Measurements from ENCODE around the gene POLR3K.
"Not testable (repeated sequence)": the region's sequence is repeated elsewhere in the genome, so short reads cannot be mapped to it uniquely, and the experiment has no call there.

POLR3K gene

DNA sequence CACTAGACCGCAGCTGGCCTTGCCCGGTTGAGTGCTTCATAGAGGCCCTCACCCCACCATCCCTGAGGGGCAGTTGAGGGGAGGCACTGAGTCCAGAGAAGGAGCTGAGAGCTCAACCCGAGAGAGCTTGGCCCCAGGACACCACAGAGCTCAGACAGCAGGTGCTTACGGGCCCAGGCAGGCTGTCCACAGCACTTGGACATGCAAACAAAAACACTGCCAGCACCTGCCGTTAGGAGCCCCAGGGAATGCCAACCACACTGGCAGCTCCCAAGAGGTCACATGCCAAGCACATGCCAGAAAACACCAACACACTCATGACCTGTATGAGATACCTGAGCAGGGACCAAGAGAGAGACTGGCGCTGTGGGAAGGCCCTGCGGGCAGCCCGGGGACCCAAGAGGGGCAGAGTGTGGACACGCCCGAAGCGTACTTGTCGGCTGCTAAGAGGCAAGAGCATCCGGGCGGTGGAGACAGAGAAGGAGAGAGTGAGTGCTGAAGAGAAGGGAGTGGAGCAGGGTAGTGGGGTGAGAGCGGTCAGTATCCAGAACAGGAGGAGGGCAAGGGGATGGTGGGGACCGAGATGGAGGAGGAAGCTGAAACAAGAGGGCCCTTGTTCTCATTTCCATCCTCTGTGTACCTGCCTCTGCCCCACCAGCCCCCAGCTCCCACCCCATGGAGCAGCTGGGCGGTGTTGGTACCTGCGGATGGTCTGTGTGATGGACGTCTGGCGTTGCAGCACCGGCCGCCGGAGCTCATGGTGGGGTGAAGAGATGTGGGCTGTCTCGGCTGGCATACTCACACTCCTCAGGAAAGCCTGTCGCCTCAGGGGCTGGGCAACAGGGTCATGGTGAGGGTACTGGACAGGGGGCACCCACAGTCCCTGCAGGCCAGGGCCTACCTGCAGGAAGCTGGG is 10.8 kb upstream of the POLR3K start:
- DNase-seq, result no peak

- no peak for DNase-seq
Observed at GRCh38 chr16:63466-63865, 10.1 kb upstream of the POLR3K start.

DNA sequence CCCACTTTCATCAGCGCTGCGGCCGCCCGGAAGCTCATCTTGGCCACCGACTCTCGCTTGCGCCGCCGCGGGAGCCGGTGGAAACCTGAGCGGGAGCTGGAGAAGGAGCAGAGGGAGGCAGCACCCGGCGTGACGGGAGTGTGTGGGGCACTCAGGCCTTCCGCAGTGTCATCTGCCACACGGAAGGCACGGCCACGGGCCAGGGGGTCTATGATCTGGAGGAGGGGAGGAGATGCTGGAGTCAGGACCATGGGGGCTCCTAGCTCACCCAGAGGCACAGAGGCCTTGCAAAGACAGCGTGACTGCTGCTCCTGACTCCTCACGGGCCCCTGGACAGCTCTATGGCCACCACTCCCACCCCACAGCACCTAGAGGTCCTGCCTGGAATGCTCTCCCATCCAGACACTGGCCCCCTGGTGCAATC is 9.6 kb upstream of the POLR3K start:
- no peak for DNase-seq

- no peak for DNase-seq
Observed at GRCh38 chr16:62283-62967, 9.0 kb upstream of the POLR3K start.

- DNase-seq, result no peak
Observed at GRCh38 chr16:61879-62281, 8.5 kb upstream of the POLR3K start.

GRCh38 chr16:60929-61878 is 7.8 kb upstream of the POLR3K start:
- no peak for DNase-seq

DNA sequence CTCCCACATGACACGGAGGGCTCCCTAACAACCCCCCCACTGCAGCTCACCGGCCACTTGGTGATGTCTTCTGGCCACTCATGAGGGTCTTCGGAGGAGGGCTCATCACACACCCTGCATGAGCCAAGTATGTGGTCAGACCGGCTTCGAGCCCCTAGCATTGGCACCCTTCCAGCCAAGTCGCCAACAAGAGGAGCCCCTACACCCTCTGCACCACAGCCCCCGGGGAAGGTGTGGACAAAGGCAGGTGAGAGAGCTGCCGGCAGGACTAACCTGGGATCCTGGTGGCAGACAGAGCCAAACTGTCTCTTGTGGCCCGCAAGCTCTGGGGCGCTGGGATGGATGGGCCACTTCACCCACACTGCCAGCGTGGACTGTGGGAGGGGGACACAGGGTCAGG is 6.8 kb upstream of the POLR3K start:
- no peak for DNase-seq

DNA sequence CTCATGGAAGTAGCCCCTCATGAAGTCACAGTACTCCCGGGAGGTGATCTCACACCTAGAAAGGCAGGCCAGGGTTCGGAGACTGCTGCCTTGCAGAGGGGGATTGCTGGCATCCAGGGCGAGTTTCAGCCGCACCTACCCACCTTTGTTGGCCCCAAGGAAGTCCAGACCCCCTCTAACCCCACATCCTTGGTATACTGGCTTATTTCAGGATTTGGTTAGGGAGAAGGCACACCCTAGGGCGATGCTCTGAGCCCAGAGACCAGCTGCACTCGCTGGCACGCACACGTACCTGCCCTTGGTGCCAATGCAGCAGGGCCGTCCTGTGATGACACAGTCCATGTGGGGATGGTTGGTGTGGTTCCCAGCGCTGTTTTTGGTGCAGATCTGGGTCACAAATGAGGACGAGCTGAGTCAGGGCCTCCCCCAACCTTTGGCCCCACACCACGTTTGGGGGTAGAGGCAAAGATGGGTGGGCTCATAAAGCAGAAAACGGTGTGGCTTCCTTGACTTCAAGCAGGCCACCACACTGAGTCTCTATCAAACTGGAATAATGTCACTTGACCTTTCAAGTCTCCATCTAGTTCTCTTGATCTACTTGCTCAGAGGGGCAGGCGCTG is 6.1 kb upstream of the POLR3K start:
- no peak for DNase-seq

- DNase-seq, result no peak
Observed at GRCh38 chr16:58491-59439, 5.4 kb upstream of the POLR3K start.

GRCh38 chr16:57711-58110 is 4.3 kb upstream of the POLR3K start:
- DNase-seq, result no peak

- no peak for DNase-seq
Observed at GRCh38 chr16:56231-56927, 3.0 kb upstream of the POLR3K start.

DNA sequence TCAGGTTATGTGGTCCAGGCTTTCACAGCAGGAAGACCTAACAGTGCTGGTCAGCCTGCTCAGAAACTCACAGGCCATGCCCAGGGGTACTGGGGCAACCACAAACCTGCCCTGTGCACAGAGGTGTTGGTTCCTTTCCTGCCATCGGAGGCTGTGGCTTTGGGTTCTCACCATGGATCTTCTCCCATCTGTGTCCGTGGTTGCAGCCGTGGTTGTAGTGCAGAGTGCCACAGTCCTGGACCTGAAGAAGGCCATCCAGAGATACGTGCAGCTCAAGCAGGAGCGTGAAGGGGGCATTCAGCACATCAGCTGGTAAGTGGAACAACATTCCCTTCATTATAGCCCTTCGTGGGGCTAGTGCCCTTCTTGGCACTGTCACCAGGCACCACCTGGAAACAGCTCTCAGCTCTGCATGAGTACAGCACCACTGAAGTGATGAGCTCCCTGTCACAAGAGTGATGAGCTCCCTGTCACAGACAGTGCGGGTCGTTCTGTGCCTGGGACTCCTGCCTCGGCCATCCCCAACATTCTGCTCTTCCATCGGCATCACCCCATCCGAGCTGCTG is 2.2 kb upstream of the POLR3K start:
- DNase-seq, result no peak

DNA sequence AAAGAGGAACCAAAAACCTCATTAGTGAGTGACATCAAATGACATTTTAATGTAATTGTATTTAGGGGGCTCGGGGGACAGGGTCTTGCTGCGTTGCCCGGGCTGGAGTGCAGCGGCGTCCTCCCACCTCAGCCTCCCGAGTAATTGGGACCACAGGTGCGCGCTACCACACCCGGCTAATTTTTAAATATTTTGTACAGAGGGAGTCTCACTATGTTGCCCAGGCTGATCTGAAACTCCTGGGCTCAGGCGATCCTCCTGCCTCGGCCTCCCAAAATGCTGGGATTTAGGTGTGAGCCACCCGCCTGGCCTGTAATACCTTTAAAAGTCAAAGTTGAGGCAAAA is 801 bp upstream of the POLR3K start:
- DNase-seq, result no peak

GRCh38 chr16:50769-51591 is 2.4 kb downstream of the POLR3K start:
- DNase-seq, result no peak

- DNase-seq, result no peak
Observed at GRCh38 chr16:47234-47633, 6.2 kb downstream of the POLR3K start.

DNA sequence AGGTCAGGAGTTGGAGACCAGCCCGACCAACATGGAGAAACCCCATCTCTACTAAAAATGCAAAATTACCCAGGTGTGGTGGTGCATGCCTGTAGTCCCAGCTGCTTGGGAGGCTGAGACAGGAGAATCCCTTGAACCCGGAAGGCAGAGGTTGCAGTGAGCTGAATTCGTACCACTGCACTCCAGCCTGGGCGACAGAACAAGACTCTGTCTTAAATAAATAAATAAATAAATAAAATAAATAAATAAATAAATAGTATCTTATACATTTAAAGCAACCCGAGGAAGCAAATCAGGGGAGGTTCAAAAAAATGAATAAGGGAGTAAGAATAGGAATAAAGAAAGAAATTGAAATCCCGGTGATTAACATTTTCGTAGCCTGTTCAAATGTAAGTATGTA is 6.9 kb downstream of the POLR3K start:
- not testable (repeated sequence) for DNase-seq

GRCh38 chr16:45454-45853 is 8.0 kb downstream of the POLR3K start:
- no peak for DNase-seq

DNA sequence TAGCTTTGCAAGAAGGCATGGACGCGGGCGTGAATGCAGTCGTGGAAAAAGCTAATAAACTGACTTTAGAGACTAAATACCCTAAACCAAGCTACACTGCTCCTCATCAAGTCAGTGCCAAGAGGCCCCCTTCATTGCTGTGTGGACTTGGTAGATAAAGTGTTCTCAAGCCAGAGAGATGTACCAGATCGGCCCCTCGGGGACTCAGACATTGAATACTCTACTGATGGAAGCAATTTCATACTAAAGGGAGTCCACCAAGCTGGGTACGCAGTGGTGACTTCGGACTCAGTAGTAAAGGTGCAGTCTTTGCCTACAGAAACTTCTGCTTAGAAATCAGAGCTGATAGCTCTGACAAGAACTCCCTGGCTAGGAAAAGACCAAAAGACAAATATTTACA is 8.8 kb downstream of the POLR3K start:
- DNase-seq, result no peak

- no peak for DNase-seq
Observed at GRCh38 chr16:43294-43693, 10.1 kb downstream of the POLR3K start.

DNA sequence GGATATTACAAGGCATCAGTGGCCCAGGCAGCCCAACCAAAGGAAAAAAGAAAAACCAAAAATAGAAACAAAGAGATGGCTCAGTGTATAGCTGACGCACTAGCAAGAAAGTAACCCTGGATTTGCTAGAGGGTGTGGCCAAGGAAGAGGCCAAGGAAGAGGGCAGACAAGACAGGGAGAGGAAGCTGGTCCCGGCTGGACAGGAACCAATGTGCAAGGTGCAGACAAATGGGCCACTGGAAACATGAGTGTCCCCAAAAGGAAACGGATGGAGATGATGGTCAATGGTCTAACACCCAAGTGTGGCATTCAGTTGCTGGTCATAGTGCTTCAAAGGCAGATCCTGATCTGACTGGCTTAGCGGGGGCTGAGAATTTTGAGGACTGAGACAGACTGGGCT is 10.7 kb downstream of the POLR3K start:
- DNase-seq, result no peak
